ENCODE results near the gene KANK4.
A peak's percentile ranks its signal among the peaks of the same experiment; 100 is the strongest.
"Not testable (repeated sequence)": the region's sequence is repeated elsewhere in the genome, so short reads cannot be mapped to it uniquely, and the experiment has no call there.

Gene KANK4

DNA sequence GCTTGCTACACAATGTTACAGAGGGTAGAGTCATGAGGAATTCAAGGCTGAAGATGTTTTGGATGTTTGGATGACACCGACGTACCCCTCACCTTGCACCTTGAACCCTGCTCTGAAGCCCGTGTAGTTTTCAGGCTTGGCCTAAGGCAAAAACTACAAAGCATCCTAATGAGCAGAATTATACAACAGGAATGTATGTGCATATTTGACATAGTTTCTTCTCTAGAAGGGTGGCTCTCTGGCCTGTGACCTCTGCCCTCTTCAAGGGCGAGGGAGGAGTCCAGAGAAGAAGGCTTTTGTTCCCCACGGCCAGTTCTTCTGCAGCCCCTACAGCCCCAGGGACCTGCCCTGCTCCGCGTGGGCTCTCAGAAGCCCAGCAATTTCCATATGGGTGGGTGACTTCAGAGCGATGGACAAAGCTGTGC is 81.3 kb downstream of the KANK4 start:
- DNase-seq (ENCODE audit: low read depth), result no peak

DNA sequence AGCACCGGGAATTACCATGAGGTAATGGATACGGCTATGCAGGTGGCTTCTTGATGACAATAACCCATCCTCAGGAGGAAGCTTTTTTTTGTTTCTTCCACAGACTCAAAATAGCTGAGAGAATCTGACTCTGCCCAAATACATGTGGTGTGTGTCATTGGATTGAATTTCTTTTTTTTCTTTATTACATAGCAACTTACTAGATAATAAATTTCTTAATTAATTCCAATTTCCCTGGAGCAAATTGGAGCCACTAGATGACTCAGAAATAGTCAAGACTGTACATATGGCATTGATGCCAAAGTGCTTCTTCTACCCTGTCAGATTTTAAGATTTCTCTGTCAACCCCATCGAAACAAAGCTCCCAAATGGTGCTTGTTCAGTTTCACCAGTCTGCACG is 81.9 kb downstream of the KANK4 start:
- no peak for DNase-seq (ENCODE audit: low read depth)

DNA sequence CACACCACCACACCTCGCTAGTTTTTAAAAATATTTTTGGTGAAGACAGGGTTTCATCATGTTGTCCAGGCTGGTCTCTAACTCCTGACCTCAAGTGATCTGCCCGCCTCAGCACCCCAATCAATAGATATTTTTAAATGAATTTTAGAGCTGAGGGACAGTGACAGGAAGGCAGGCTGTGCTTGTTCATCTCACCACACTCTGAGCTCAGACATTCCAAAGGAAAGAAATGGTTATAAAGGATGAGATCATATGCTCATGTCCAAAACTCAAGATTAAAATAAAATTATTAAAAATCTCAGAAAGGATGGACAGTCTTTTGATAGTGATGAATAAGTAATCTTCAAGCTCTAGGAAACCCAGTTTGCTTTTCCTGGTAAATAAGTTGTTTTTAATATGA is 83.7 kb downstream of the KANK4 start:
- peak; percentile 28 for DNase-seq (ENCODE audit: low read depth)

DNA sequence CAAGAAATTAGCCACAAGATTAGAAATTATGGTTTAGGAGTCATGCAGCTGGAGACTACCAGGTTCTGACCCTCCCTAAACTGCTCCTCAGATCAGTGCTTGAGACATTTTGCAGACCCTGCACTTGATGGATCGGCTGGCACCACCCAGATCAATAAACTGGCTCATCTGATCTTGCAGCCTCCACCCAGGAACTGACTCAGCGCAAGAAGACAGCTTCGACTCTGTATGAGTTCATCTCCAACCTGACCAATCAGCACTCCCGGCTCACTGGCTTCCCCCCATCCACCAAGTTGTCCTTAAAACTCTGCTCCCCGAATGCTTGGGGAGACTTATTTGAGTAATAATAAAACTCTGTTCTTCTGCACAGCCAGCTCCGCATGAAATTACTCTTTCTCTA is 84.5 kb downstream of the KANK4 start:
- DNase-seq (ENCODE audit: low read depth), result peak; percentile 59

DNA sequence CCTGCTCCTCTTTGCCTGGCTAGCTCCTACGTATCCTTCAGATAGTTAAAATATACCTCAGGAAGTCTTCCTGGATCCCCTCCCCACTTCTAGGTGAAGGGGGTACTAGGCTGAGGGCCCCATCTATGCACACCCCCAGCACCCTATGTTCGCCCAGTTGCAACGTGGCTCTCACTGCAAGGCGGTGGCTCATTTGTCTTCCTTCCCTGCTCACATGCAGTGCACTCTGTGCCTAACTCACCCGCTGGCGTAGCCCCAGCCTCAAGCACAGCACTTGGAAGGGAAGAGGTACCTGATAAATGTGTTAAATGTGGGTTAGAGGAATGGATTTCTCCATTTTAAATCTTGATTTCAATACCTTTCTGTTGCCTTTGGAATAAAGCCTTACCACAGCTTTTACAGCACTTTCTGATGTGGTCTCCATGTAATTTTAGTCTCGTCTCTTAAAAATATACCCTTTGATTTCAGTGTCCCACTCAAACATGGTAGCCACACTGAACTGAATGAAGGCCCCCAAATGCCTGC is 85.2 kb downstream of the KANK4 start:
- no peak for DNase-seq (ENCODE audit: low read depth)

DNA sequence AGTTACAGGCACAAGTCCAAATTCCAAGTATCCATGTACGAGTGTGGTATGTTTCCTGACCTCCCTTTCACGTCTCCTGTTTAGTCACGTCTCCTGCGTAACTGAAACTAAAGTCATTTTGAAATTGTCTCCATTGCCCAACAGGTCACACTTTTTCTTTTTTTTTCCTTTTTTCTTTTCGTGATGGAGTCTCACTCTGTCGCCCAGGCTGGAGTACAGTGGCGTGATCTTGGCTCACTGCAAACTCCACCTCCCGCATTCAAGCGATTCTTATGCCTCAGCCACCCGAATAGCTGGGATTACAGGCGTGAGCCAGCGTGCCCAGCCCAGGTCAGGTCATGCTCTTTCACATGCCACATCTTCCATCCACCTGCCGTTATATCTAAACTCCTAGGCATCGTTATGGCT is 86.4 kb downstream of the KANK4 start:
- no peak for DNase-seq (ENCODE audit: low read depth)

DNA sequence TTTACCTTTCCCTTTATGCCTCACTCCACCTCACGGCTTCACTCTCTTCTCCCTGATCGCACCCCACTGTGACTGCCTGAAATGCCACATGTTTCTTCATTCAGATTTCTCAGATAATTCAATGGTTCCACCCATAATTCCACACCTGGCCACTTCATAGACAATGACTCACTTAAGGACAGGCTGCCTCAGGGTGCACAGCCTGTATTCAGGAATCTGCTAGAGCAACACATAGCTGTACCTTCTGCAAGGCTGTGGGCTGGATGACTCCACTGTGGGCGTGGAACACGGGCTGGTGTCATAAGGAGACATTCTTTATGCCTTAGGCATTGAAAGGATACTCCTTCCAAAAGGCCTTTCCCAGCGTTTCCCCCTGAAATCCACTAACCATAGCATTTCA is 88.5 kb downstream of the KANK4 start:
- peak; percentile 91 for DNase-seq (ENCODE audit: low read depth)

DNA sequence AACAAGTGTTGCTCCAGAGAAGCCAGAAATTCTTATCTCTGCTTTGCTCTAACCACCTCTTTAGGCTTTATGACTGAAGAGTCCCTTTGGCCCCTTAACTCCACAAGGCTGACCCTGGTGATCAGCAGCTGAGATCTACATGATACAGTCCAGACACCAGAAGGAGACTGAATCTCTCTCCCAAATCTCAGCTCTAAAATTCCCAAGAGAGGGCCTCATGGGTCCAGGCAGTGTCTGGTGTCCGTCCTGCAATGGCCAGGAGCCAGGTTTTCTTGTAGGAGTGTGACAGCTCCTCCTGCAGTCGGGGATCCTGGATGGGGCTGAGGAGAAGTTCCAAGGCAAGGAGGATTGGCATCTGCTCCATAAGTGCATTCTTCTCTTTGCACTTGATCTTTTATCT is 89.3 kb downstream of the KANK4 start:
- no peak for DNase-seq (ENCODE audit: low read depth)

DNA sequence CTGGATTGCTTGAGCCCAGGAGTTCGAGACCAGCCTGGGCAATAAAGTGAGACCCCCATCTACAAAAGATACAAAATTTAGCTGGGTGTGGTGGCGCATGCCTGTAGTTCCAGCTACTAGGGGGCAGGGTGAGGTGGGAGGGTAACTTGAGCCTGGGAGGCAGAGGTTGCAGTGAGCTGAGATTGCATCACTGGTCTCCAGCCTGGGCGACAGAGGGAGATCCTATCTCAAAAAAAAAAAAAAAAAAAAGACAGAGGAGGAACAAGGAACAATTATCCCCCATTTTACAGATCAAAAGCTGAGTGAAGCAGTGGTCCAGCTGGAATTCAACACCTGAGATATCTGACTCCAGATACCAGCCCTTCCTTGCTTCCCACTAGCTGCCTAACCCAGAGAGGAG is 89.8 kb downstream of the KANK4 start:
- no peak for DNase-seq (ENCODE audit: low read depth)

DNA sequence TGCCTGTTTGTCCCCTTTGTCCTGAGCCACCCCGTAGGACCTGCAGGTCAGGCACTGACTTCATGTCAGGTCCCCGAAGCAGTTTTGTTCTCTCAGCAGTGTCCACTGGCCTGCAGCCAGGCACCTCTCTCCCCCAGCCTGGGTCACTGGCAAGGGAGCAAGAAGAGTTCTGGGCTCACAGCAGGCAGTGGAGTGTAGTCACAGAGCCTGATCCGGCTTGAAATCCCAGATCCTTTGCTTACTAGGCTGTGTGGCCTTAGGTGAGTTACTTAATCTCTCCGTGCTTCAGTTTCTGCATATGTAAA is 90.4 kb downstream of the KANK4 start:
- no peak for DNase-seq (ENCODE audit: low read depth)

DNA sequence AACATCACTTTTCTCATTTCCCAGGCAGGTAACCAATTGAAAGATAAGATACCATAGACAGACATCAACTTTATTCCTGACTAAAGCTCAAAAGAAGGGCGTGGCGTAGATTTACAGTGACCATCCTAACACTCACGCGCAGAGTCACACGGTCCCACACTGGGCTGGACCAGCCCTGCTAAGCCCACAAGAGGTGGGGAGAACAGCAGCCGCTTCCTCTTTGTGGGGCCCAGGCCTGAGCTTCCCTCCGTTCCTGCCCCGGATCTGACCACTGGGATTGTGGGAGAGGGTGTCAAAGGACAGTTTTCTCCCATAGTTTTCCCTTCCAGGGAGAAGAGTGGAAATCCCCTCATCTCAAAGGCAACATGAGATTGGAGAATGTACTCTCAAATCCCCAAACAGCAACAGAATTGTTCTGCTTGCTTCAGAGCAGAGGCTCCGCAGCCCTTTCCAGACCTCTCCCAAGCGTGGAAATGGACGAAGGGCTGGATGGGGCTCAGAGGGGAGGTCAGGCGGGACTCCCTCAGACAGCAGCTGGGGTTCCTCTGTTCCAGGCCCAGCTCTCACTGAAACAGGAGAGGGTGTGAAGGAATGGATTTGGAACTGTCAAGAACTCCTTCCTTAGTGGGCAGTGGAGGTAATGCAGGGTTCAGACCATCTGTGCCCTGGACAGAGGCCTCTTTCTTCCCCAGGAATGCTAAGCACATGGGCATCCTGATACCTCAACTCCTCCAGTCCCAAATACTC is 90.9 kb downstream of the KANK4 start:
- DNase-seq (ENCODE audit: low read depth), result no peak

DNA sequence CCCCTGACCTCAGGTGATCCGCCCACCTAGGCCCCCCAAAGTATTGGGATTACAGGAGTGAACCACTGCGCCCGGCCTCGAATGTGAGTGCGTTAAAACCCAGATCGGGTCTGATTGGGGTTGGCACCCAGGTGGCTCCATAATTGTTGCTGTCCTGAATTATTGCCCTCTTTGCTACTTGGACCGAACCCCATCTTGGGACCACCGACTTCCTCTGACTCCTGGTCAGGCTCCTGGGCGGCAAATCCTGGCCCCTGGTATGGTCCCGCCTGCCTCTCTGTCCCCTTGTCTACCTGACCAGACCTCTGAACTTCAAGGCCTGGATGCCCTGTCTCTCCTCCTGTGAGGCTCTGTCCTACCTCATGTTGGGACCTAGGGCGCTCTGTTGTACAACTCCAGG is 91.7 kb downstream of the KANK4 start:
- no peak for DNase-seq (ENCODE audit: low read depth)

DNA sequence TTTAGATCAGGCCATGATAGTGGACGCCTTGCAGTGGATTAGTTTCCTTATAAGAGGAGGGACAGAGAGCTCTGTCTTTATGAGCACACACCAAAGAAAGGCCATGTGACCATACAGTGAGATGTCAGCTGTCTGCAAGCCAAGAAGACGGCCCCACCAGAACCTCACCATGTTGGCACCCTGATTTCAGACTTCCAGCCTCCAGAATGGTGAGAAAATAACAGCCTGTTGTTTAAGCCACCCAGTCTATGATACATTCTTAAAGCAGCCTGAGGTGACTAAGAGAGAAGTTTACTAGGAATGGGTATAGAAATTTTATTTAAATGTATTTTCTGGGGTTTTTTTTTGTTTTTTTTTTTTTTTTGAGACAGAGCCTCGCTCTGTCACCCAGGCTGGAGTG is 95.1 kb downstream of the KANK4 start:
- no peak for DNase-seq (ENCODE audit: low read depth)

DNA sequence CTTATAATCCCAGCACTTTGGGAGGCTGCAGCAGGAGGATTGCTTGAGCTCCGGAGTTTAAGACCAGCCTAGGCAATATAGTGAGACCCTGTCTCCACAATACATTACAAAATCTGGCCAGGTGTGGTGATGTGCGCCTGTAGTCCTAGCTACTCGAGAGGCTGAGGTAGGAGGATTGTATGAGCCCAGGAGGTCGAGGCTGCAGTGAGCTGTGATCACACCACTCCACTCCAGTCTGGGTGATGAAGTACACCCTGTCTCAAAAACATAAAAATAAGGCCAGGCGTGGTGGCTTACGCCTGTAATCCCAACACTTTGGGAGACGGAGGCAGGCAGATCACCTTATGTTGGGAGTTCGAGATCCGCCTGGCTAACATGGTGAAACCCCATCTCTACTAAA is 96.9 kb downstream of the KANK4 start:
- DNase-seq (ENCODE audit: low read depth), result no peak

DNA sequence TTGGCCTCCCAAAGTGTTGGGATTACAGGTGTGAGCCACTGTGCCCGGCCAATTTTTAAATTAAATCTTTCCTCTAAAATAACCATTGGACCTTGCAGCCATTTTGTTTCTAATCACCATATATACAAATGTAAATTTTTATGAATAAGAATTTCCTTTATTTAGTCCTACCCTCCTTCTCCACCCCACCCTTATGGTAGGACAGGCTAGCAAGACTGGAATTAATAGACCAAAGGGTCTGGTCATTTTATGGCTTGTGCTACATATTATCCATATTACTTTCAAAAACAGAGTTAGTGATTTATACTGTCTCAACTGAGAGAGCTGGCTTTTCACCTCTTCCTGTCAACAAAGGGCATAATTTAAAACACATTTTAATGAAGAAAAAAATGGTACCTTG is 98.1 kb downstream of the KANK4 start:
- DNase-seq (ENCODE audit: low read depth), result no peak

DNA sequence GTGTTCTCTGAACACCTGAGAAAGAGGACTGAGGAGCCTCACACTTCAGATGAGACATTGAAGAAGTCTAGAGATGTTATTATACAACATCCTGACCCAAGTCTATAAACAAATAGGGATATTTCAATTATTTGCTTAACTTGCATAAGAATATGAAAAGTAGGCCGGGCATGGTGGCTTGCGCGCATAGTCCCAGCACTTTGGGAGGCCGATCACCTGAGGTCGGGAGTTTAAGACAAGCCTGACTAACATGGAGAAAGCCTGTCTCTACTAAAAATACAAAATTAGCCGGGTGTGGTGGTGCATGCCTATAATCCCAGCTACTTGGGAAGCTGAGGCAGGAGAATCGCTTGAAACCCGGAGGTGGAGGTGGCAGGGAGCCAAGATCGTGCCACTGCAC is 98.8 kb downstream of the KANK4 start:
- DNase-seq (ENCODE audit: low read depth), result not testable (repeated sequence)

DNA sequence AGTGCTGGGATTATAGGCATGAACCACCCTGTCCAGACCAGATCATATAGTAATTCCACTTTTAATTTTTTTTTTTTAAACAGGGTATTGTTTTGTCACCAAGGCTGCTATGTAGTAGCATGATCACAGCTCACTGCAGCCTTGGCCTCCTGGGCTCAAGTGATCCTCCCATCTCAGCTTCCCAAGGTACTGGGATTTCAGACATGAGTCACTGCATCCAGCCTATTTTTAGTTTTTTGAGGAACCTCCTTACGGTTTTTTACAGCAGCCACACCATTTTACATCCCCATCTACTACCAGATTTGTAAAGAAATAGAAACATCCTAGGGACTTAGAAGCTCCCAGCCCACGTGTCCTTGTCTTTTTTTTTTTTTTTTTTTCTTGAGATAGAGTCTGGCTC is 100.6 kb downstream of the KANK4 start:
- no peak for DNase-seq (ENCODE audit: low read depth)

DNA sequence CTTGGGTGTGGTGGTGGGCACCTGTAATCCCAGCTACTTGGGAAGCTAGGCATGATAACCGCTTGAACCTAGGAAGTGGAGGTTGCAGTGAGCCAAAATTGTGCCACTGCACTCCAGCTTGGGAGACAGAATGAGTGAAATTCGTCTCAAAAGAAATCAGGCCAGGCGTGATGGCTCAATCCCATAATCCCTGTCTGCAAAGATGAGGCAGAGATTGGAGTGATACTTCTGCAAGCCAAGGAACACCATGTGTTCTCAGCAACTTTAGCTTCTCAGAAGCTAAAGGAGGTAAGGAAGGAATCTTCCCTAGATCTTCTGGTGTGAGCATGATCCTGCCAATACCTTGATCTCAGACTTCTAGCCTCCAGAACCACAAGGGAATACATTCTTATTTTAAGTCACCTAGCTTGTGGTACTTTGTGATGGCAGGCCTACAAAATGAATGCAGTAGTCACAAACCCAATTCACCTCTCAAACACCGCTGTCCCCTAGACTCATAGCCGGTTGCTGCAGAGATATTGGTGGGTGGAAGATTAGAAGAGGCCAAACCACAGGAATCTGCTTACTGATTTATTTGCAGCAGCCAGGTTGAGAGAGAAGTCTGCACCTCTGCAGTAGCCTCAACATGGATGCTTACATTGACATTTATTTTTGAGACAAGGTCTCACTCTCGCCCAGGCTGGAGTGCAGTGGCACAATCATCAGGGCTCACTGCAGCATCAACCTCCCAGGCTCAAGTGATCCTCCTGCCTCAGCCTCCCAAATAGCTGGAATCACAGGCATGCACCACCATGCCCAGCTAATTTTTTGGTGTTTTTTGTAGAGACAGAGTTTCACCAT is 105.9 kb downstream of the KANK4 start:
- DNase-seq (ENCODE audit: low read depth), result no peak

DNA sequence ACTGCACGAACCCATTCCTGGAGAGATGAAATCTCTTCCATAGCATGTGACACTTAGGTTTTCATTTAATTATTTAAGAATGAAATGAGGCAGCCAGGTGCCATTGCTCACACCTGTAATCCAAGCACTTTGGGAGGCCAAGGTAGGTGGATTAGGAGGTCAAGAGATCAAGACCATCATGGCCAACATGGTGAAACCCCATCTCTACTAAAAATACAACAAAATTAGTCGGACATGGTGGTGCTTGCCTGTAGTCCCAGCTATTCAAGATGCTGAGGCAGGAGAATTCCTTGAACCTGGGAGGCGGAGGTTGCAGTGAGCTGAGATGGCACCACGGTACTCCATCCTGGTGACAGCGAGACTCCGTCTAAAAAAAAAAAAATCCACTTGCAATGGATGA is 106.8 kb downstream of the KANK4 start:
- DNase-seq (ENCODE audit: low read depth), result no peak

DNA sequence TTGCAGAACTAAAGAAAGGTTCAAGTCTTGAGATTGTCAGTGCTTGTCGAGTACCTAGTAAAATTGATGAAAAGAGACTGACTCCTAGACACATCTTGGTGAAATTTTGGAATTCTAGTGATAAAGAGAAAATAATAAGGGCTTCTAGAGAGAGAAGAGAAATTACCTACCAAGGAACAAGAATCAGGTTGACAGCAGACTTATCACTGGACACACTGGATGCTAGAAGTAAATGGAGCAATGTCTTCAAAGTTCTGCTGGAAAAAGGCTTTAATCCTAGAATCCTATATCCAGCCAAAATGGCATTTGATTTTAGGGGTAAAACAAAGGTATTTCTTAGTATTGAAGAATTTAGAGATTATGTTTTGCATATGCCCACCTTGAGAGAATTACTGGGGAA is 108.3 kb downstream of the KANK4 start:
- DNase-seq (ENCODE audit: low read depth), result no peak

DNA sequence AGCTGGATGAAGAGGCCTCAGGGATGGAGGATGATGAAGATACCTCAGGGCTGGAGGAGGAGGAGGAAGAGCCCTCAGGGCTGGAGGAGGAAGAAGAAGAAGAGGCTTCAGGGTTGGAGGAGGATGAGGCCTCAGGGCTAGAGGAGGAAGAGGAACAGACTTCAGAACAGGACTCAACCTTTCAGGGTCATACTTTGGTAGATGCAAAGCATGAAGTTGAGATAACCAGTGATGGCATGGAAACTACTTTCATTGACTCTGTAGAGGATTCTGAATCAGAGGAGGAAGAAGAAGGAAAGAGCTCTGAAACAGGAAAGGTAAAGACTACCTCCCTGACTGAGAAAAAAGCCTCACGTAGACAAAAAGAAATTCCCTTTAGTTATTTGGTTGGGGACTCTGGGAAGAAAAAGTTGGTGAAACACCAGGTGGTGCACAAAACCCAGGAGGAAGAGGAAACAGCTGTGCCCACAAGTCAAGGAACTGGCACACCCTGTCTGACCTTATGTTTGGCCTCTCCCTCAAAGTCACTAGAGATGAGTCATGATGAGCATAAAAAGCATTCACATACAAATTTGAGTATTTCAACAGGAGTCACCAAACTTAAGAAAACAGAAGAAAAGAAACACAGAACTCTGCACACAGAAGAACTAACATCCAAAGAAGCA is 109.2 kb downstream of the KANK4 start:
- peak; percentile 50 for DNase-seq (ENCODE audit: low read depth)

DNA sequence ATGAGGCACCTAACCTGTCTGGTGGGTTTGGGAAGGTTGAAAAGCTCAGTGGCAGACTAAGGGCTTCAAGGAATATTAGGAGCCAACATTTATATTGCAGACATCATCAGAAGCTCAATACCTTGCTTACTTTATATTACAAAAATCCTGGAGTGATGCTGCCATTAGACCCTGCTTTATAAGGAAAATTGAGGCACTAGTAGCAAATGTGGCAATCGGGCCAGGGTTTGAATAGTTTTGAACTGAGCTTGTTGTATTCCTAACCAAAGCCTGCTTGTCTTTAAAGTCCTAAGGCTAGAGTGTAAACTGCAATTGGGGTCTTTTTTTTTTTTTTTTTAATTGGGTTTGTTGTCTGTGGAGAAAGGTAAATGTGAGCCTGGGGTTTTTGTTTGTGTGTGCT is 110.3 kb downstream of the KANK4 start:
- no peak for DNase-seq (ENCODE audit: low read depth)

DNA sequence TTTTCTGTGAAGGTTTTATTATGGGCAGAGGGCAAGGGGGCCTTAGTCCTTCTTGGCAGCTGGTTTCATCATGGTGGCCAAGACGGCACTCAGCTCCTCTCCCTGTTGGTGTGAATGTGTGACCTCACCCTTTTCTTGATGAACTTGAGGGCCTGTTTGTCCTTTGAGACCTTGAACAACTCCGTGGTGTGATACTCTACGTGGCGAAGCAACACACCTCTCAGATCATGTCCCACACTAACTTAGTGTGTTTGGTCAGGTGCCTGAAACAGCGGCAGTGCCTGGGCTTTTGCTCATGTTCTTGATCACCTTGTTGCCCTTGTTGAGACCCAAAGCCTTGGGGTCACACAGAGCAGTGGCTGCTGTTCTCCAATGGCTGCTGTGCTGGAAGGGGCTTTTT is 111.1 kb downstream of the KANK4 start:
- no peak for DNase-seq (ENCODE audit: low read depth)

Data from ELR (cell line).